ENCODE data around the gene FAM118A.
A peak's percentile ranks its signal among the peaks of the same experiment; 100 is the strongest.
"Not testable (repeated sequence)": the region's sequence is repeated elsewhere in the genome, so short reads cannot be mapped to it uniquely, and the experiment has no call there.

Gene FAM118A

GRCh38 chr22:45334528-45334927, 24.8 kb downstream of the FAM118A start:
- Mint-ChIP-seq H3K27me3 (no peaks in the 10 kb centered on the region), H3K36me3 (ENCODE audit: insufficient read depth) (peaks cover 64% of the 10 kb centered on the region), H3K4me1 (ENCODE audit: low read depth in 2 of 2) (peaks cover 9 to 15% of the 10 kb centered on the region in 2 donors), H3K4me3 (peak overlapping the region; percentile 10 to 35), H3K27ac (peak overlapping the region; percentile 55 to 81), H3K9me3 (no peaks in the 10 kb centered on the region)
- DNase-seq (no peak), ATAC-seq (replicated peaks) (peak; percentile 11)

- Mint-ChIP-seq H3K27me3 (no peaks in the 10 kb centered on the region), H3K4me3 (no peak overlapping the region), H3K9me3 (no peaks in the 10 kb centered on the region), H3K27ac (peak overlapping the region in 1 of 2 donors; percentile 81), H3K36me3 (ENCODE audit: insufficient read depth) (peaks cover 68% of the 10 kb centered on the region), H3K4me1 (ENCODE audit: low read depth in 2 of 2) (peaks cover 9 to 15% of the 10 kb centered on the region in 2 donors)
- DNase-seq (no peak), ATAC-seq (replicated peaks) (no peak)
Observed at GRCh38 chr22:45335021-45335818, 25.5 kb downstream of the FAM118A start.

GRCh38 chr22:45335854-45336522, 26.3 kb downstream of the FAM118A start:
- no peak for DNase-seq
- no peak overlapping the region for H3K4me3 Mint-ChIP-seq
- no peak for ATAC-seq (replicated peaks)
- H3K27me3 Mint-ChIP-seq = no peaks in the 10 kb centered on the region
- H3K27ac Mint-ChIP-seq = peak overlapping the region in 1 of 2 donors; percentile 67
- no peaks in the 10 kb centered on the region for H3K9me3 Mint-ChIP-seq
- peaks cover 68% of the 10 kb centered on the region for H3K36me3 Mint-ChIP-seq (ENCODE audit: insufficient read depth)
- peaks cover 12 to 15% of the 10 kb centered on the region in 2 donors for H3K4me1 Mint-ChIP-seq (ENCODE audit: low read depth in 2 of 2)

DNA sequence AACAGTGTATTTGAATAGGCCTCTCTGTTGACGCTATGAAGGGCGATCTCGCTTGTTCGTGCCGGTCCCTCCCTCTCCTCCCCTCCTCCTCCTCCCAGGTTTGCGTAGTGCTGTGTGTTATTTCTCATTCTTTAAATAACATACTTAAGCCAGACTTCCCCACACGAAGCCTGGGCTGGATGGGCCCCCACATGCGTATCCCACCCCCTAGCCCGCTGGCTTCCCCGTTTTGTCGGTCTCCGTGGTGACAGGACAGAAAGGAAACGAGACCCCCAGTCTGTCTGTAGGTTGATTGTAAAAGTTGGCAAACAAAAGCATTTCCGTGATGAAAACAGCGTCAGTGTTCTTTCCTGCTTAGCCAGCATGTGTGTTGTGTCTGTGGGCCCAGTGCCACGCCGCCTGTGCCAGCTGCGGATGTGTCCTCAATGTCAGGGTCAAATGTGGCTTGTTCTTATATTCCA, 27.3 kb downstream of the FAM118A start:
- Mint-ChIP-seq H3K9me3 (no peaks in the 10 kb centered on the region), H3K27me3 (no peaks in the 10 kb centered on the region), H3K4me3 (no peak overlapping the region), H3K36me3 (ENCODE audit: insufficient read depth) (peaks cover 67% of the 10 kb centered on the region), H3K4me1 (ENCODE audit: low read depth in 2 of 2) (peaks cover 12 to 15% of the 10 kb centered on the region in 2 donors), H3K27ac (peak overlapping the region; percentile 67 to 70)
- DNase-seq = no peak
- no peak for ATAC-seq (replicated peaks)

DNA sequence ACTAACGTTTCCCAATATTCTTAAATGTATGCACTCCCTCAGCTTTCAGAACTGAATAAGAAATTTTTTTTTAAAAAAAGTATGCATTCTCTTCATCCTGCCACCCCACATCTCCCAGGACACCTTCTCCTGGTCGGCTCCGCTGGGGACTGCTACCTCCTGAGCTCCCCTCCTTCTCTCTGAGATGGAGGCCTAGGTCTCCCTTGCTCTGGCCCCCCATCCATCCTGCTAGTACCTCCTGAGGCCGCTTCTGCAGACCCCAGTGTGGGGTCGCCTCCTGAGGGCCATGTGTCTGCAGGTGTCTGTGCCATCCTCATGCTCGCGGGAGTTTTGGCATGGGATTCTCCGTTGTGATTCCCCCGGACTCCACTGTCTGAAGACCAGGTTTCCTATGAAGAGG, 27.8 kb downstream of the FAM118A start:
- DNase-seq = no peak
- H3K9me3 Mint-ChIP-seq = no peaks in the 10 kb centered on the region
- no peak for ATAC-seq (replicated peaks)
- H3K36me3 Mint-ChIP-seq (ENCODE audit: insufficient read depth) = peaks cover 62% of the 10 kb centered on the region
- H3K4me1 Mint-ChIP-seq (ENCODE audit: low read depth in 2 of 2) = peaks cover 12 to 15% of the 10 kb centered on the region in 2 donors
- H3K4me3 Mint-ChIP-seq = no peak overlapping the region
- no peaks in the 10 kb centered on the region for H3K27me3 Mint-ChIP-seq
- H3K27ac Mint-ChIP-seq = peak overlapping the region; percentile 67 to 70

DNA sequence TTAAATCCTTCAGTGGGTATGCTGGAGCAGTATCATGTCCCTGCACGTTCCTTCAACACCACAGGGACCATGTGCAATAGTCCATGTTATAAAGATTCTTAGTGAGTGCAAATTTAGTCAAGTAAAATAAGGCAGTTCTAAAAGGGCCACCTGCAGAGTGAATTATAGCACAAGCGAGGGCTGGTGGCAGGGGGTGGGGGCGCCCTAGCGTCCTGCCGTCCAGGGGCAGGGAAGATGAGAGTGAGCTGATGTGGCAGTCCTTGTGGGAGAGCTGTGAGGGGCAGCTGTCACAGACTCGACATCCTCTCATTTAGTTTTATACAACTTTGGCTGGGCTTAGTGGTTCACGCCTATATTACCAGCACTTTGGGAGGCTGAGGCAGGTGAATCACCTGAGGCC, 29.1 kb downstream of the FAM118A start:
- no peak for ATAC-seq (replicated peaks)
- H3K4me3 Mint-ChIP-seq = no peak overlapping the region
- H3K27ac Mint-ChIP-seq = no peak overlapping the region
- peaks cover 62% of the 10 kb centered on the region for H3K36me3 Mint-ChIP-seq (ENCODE audit: insufficient read depth)
- H3K9me3 Mint-ChIP-seq = no peaks in the 10 kb centered on the region
- peaks cover 9 to 11% of the 10 kb centered on the region in 2 donors for H3K4me1 Mint-ChIP-seq (ENCODE audit: low read depth in 2 of 2)
- DNase-seq = no peak
- no peaks in the 10 kb centered on the region for H3K27me3 Mint-ChIP-seq

DNA sequence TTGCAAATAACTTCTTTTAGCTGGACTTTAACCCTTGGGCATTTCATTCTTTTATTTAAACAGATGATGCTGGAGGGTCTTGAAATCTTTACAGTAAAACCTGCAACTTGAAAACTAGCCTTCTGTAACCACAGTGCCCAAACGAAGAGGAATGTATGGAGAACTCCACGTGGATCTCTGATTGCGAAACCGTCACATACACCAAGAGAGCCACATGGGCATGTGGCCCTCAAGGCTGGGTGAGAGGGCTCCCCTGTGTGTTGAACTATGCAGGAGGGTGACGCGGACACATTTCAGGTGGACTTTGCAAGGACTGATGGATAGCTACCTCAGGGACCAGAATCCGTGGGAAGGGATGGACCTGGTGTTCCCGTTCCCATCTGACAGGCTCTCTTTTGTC, 30.6 kb downstream of the FAM118A start:
- no peak overlapping the region for H3K27ac Mint-ChIP-seq
- H3K4me3 Mint-ChIP-seq = no peak overlapping the region
- ATAC-seq (replicated peaks) = no peak
- no peaks in the 10 kb centered on the region for H3K27me3 Mint-ChIP-seq
- H3K4me1 Mint-ChIP-seq (ENCODE audit: low read depth in 2 of 2) = peaks cover 0 to 4% of the 10 kb centered on the region in 2 donors
- DNase-seq = no peak
- H3K36me3 Mint-ChIP-seq (ENCODE audit: insufficient read depth) = peaks cover 60% of the 10 kb centered on the region
- H3K9me3 Mint-ChIP-seq = no peaks in the 10 kb centered on the region

DNA sequence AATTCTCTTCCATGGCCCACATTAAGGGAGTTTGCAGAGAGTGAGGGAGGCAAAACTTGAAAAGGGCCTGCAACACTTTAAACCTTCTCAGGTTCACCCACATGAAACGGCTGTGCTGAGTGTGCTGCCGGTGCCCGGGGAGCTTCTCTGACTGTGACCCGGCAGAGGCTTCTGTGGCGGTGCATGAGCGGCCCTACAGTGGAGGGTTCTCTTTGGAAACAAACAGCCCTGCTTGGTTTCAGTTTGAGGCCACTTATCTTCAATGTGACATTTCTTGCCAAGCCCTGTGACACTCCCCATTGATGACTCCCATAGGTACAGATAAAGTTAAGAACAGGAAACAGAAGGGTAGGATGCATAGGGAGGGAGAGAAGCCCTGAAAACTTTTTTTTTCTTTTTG, 31.8 kb downstream of the FAM118A start:
- Mint-ChIP-seq H3K9me3 (no peaks in the 10 kb centered on the region), H3K36me3 (ENCODE audit: insufficient read depth) (peaks cover 61% of the 10 kb centered on the region), H3K27ac (no peak overlapping the region), H3K4me3 (no peak overlapping the region), H3K27me3 (no peaks in the 10 kb centered on the region), H3K4me1 (ENCODE audit: low read depth in 2 of 2) (peaks cover 0 to 4% of the 10 kb centered on the region in 2 donors)
- peak; percentile 22 for ATAC-seq (replicated peaks)
- DNase-seq = no peak

DNA sequence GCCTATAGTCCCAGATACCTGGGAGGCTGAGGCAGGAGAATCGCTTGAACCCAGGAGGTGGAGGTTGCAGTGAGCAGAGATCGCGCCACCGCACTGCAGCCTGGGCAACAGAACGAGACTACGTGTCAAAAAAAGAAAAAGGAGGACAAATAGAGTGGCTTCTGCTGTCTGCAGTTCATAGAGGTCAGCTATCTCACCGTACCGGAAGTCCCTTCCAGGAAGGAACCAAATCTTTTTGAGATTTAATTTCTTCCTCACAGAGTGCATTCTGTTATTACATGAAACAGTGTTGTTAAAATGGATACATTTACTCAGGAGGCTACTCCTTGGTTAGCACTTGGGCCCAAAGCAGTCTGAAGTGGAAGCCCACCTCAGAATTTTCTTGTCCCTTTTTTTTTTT, 33.4 kb downstream of the FAM118A start:
- peaks cover 49% of the 10 kb centered on the region for H3K36me3 Mint-ChIP-seq (ENCODE audit: insufficient read depth)
- H3K4me1 Mint-ChIP-seq (ENCODE audit: low read depth in 2 of 2) = peaks cover 0 to 2% of the 10 kb centered on the region in 2 donors
- H3K9me3 Mint-ChIP-seq = no peaks in the 10 kb centered on the region
- DNase-seq (no peak), ATAC-seq (replicated peaks) (no peak)
- H3K4me3 Mint-ChIP-seq = no peak overlapping the region
- no peaks in the 10 kb centered on the region for H3K27me3 Mint-ChIP-seq
- peak overlapping the region in 1 of 2 donors; percentile 56 for H3K27ac Mint-ChIP-seq

- Mint-ChIP-seq H3K4me1 (ENCODE audit: low read depth in 2 of 2) (peaks cover 0 to 2% of the 10 kb centered on the region in 2 donors), H3K27ac (no peak overlapping the region), H3K36me3 (ENCODE audit: insufficient read depth) (peaks cover 38% of the 10 kb centered on the region), H3K4me3 (no peak overlapping the region), H3K9me3 (no peaks in the 10 kb centered on the region), H3K27me3 (no peaks in the 10 kb centered on the region)
- ATAC-seq (replicated peaks) (no peak), DNase-seq (no peak)
Observed at GRCh38 chr22:45344334-45344733, 34.6 kb downstream of the FAM118A start.

GRCh38 chr22:45349916-45350315, 40.2 kb downstream of the FAM118A start:
- no peak for ATAC-seq (replicated peaks)
- Mint-ChIP-seq H3K27ac (no peak overlapping the region), H3K9me3 (no peaks in the 10 kb centered on the region), H3K36me3 (ENCODE audit: insufficient read depth) (peaks cover 4% of the 10 kb centered on the region), H3K4me3 (no peak overlapping the region), H3K27me3 (no peaks in the 10 kb centered on the region), H3K4me1 (ENCODE audit: low read depth in 2 of 2) (no peaks in the 10 kb centered on the region)
- DNase-seq = no peak

- Mint-ChIP-seq H3K36me3 (ENCODE audit: insufficient read depth) (no peaks in the 10 kb centered on the region), H3K27me3 (no peaks in the 10 kb centered on the region), H3K4me1 (ENCODE audit: low read depth in 2 of 2) (no peaks in the 10 kb centered on the region), H3K9me3 (no peaks in the 10 kb centered on the region), H3K4me3 (no peak overlapping the region), H3K27ac (no peak overlapping the region)
- DNase-seq (no peak), ATAC-seq (replicated peaks) (no peak)
Observed at GRCh38 chr22:45351956-45352355, 42.2 kb downstream of the FAM118A start.

DNA sequence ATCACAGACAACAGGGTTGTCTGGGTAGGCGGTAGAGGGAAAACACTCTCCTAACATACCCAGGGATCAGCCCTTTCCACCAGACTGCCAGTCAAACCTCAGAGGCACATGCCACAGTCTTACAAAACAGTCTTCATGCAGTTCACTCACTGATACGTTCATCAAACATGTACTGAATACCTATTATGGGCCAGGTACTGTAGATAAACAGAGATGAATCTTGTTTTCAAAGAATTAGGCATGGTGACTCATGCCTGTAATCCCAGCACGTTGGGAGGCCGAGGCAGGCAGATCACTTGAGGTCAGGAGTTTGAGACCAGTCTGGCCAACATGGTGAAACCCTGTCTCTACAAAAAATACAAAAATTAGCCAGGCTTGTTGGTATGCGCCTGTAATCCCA, 43.0 kb downstream of the FAM118A start:
- not testable (repeated sequence) for H3K4me1 Mint-ChIP-seq (ENCODE audit: low read depth in 2 of 2); H3K27me3 Mint-ChIP-seq; H3K36me3 Mint-ChIP-seq (ENCODE audit: insufficient read depth); H3K9me3 Mint-ChIP-seq; ATAC-seq (replicated peaks); H3K4me3 Mint-ChIP-seq; H3K27ac Mint-ChIP-seq; DNase-seq

GRCh38 chr22:45353786-45354185, 44.1 kb downstream of the FAM118A start:
- H3K27me3 Mint-ChIP-seq = no peaks in the 10 kb centered on the region
- no peak overlapping the region for H3K4me3 Mint-ChIP-seq
- H3K36me3 Mint-ChIP-seq (ENCODE audit: insufficient read depth) = no peaks in the 10 kb centered on the region
- H3K27ac Mint-ChIP-seq = no peak overlapping the region
- no peak for DNase-seq
- no peaks in the 10 kb centered on the region for H3K9me3 Mint-ChIP-seq
- no peak for ATAC-seq (replicated peaks)
- no peaks in the 10 kb centered on the region for H3K4me1 Mint-ChIP-seq (ENCODE audit: low read depth in 2 of 2)

Measured in effector memory CD8-positive, alpha-beta T cell (primary cell).